ENCODE data around the gene ALS2. TPM values are rescaled to one million over a fixed set of nuclear protein-coding genes. Genes with fewer than 3 reads are reported as not detected.
A peak's percentile ranks its signal among the peaks of the same experiment; 100 is the strongest.
"Not testable (repeated sequence)": the region's sequence is repeated elsewhere in the genome, so short reads cannot be mapped to it uniquely, and the experiment has no call there.

ALS2 gene
- 20.8 TPM for total RNA-seq

- peak; percentile 98 for DNase-seq (ENCODE audit: low spot score)
- ATAC-seq: peak; percentile 94
Observed at GRCh38 chr2:201780674-201781493, at the start of gene ALS2. Gene ALS2, minus strand, starts transcription at chr2:201780933. Its CDS starts 12,048 bp downstream, at chr2:201768885.

- no peak for DNase-seq (ENCODE audit: low spot score)
- no peak for ATAC-seq
Observed at GRCh38 chr2:201828220-201828619, 47.5 kb upstream of the ALS2 start.

GRCh38 chr2:201827621-201828020 is 46.9 kb upstream of the ALS2 start:
- no peak for ATAC-seq
- no peak for DNase-seq (ENCODE audit: low spot score)

- ATAC-seq (no peak), DNase-seq (ENCODE audit: low spot score) (no peak)
Observed at GRCh38 chr2:201824212-201824611, 43.5 kb upstream of the ALS2 start.

- no peak for ATAC-seq
- DNase-seq (ENCODE audit: low spot score): no peak
Observed at GRCh38 chr2:201821080-201821479, 40.3 kb upstream of the ALS2 start.

GRCh38 chr2:201820383-201821007 is 39.8 kb upstream of the ALS2 start:
- ATAC-seq (no peak), DNase-seq (ENCODE audit: low spot score) (no peak)

GRCh38 chr2:201816657-201817575 is 36.2 kb upstream of the ALS2 start:
- DNase-seq (ENCODE audit: low spot score) (no peak), ATAC-seq (no peak)

GRCh38 chr2:201813996-201814760 is 33.4 kb upstream of the ALS2 start:
- DNase-seq (ENCODE audit: low spot score) (no peak), ATAC-seq (no peak)

- not testable (repeated sequence) for ATAC-seq; DNase-seq (ENCODE audit: low spot score)
Observed at GRCh38 chr2:201810604-201811003, 29.9 kb upstream of the ALS2 start.

GRCh38 chr2:201809633-201810032 is 28.9 kb upstream of the ALS2 start:
- ATAC-seq: no peak
- DNase-seq (ENCODE audit: low spot score): no peak

GRCh38 chr2:201808027-201808426 is 27.3 kb upstream of the ALS2 start:
- DNase-seq (ENCODE audit: low spot score) (no peak), ATAC-seq (no peak)

GRCh38 chr2:201807452-201807999 is 26.8 kb upstream of the ALS2 start:
- ATAC-seq (no peak), DNase-seq (ENCODE audit: low spot score) (no peak)

GRCh38 chr2:201806442-201807170 is 25.9 kb upstream of the ALS2 start, which contains the start of gene CDK15:
Gene CDK15, plus strand, starts transcription at chr2:201806537. Its CDS starts 128 bp downstream, at chr2:201806665.
- DNase-seq (ENCODE audit: low spot score) (no peak), ATAC-seq (no peak)

GRCh38 chr2:201798914-201799285 is 18.2 kb upstream of the ALS2 start:
- not testable (repeated sequence) for ATAC-seq; DNase-seq (ENCODE audit: low spot score)

- no peak for DNase-seq (ENCODE audit: low spot score)
Observed at GRCh38 chr2:201798252-201798913, 17.6 kb upstream of the ALS2 start.

GRCh38 chr2:201797175-201797840 is 16.6 kb upstream of the ALS2 start:
- no peak for ATAC-seq
- no peak for DNase-seq (ENCODE audit: low spot score)

More at GRCh38 chr2:201798252-201798913, 17.6 kb upstream of the ALS2 start:
- no peak for ATAC-seq

- DNase-seq (ENCODE audit: low spot score): no peak
- no peak for ATAC-seq
Observed at GRCh38 chr2:201796478-201796865, 15.7 kb upstream of the ALS2 start.
